ENCODE data around the gene EIF6.

EIF6 gene

DNA sequence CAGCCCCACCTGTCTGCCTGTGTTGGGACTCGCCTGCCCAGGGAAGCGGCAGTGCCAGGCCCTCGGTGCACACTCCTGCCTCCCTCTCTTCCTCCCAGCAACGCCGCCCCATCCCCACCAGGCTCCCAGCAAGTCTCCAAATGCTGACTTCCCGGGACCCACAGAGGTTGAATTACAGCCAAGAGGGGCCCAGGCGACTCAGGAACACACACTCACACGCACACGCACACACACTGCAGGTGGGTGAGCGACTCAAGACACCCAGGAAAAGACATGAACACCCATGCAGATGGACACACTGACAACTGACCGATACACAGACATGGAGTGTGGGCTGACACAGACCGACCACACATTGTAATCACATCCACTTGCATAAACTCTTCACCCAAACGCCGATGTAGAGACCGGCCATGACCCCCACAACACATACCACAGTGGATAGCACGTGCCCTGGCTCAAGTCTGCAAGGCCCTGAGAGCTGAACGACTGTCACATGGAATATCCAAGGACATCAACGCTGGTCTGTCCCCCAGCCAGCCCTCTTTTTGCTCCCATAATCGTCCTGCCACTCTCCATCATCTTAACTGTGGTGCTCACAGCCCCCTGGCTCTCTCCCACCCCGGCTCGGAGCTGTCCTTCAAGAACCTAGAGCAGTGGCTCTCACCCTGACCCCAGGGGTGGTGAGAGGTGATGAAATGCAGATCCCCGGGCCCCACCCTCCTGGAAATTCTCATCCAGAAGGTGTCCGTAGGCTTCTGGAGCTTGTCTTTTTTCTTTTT lies 8.1 kb upstream of the EIF6 start:
- no peak for FAIRE-seq

DNA sequence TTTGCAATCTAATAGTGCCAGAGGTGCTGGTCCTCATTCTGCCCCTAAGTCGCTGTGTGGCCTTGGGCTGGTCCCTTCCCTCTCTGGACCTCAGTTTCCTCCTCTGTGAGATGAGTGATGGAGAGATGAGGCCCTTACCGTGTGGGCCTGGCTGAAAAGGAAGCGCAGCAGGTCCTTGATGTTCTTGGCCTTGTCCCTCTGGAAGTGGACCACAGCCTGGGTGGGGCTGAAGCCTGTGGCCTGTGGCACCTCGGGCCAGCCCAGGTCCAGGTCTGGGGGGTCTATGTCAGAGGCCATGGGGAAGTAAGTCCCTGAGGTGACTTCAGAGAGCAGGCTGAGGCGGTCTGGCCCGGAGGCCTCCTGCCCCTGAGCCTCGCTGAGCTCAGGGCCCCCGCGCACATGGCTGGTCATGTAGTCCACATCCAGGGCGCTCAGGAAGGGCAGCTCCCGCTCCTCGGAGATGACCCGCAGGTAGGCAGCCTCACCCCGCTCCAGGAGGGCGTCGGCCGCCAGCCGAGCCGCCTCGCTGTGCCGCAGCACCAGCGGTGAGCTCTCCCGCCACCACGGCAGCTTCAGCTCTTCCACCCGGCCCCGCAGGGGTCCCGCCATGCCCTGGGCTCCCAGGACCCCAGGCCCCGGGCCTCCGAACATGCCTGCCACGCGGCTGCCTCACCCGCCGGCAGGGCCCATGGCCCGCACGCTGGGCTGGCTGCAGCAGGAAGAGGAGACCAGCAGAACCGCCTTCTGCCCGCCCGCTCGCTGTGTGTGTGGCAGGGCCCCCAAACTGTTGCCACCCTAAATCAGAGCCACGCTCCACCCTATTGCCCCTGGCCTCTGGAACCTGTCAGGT lies 7.3 kb upstream of the EIF6 start, which contains the start of gene FAM83C:
Gene FAM83C, minus strand, starts transcription at position 772 of the 850 bp plus-strand sequence. Its CDS starts 121 bp downstream, at position 651.
- FAIRE-seq: no peak

DNA sequence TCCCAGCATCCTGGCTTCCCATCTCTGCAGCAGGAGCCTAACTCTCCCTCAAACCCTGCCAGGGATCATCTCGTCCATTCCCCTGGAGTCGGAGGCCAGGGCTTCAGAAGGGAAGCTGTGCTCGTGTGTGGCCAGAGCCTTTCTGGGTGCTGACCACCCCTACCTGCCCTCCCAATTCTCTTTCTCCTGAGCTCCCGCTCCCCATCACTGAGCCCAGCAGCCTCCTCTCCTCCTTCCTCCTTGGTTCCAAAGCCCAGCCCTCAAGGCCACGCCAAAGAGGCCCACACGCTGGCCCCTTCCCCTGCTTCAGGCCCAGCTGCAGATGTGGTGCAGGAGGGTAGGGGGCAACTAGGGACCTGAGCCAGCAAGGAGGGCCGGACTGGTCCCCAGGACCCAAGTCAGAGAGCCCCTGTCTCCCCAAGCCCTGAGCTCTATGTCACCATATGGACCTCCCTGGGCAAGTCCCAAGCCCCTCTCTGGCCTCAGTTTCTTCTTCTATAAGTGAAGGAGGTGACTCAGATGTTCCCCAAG lies 6.4 kb upstream of the EIF6 start:
- FAIRE-seq: no peak

DNA sequence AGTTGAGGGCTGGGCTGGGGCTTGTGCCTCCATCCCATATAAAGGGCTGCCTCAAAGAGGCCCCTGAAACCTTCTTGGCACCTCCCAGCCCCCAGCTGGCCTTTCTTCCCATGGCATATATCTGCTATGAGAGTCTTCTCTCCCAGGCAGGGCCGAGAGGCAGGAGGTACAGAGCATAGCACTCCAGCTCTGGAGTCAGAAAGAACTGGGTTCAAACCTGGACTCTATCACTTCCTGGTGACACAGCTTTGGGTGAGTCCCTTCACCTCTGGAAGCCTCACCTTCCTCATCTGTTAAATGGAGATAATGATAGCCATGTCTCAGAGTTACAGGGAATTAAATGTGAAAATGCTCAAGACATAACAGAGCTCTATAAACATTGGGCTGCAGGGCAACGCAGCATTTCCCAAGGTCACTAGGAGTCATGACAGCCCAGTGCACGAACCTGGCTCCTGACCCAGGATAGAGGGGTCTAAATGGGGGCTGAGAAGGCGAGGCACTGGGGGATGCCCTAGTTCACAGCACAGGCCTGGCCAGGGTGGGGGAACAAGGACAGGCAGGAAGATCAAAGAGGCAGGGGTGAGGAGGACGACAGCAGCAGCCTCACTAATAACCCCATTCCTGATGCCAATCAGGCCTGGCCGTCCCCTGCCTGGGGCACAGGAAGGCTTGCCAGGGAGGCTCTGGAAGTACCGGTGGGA lies 5.8 kb upstream of the EIF6 start:
- FAIRE-seq: no peak

DNA sequence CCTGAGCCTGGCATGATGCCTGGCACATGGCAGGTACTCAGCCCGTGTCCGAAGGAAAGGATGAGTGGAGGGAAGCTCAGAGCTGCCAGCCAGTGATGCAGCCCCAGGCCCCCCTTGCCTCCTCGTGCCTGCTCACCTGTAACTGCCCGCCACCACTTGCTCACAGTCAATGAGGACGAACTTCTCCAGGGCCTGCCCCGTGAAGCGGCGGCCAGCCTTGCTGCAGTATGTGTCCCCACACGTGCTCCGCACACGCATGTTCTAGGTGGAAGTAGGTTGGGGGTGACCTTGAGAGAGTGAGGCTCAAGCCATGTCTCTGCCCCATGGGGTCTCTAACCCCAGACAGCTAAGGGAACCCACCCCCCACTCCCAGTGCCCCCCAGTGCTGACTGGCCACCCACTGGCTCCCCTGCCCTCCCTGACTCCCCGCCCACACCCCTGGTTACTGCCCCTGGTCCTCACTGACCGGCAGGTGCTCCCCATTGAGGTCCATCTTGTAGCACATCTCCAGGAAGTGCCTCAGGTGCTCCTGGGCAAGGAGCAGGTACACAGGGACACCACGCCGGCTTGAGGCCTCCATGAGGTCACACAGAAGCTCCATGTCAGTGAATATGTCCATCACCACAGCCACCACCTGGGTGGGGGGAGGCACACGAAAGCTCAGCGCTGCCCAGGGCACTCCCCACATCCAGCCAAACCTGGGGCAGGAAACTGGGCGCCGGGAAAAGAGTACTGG lies 3.9 kb upstream of the EIF6 start:
- FAIRE-seq: no peak

DNA sequence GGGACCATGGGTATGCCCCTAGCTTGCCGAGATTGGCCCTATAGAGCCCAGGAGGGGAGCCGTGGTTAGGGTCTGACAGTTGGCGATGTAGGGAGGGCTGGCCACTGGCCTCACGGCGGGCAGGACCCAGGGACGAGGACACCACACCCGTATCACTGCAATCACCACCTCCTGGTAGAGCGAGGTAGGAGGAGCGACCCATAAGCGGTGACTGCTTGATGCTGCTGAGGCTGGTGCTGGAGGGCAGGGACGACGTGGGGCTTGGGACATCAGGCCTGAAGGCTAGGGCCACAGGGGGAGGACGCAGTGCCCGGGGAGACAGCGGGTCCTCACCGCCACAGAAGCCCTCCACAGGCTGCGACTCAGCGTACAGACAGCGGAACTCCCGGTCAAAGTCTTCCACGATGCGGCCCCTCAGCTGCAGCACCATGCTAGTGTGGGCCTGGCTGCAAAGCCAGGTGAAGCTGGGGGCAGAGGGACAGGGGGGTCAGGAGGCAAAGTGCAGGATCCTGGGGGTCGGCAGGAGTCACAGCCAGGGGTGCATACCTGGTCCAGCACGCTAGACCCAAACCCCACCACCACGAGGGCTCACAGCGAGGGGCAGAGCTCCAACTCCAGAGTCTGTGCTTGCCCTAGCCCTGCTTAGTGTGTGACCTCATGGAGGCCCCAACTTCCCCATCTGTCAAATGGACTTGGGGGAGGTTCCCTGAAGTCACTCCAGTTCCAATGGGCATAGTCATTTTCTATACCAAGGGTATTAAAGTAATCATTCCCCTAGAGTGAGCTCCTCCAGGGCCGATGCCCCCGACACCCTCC lies 3.1 kb upstream of the EIF6 start:
- no peak for FAIRE-seq

DNA sequence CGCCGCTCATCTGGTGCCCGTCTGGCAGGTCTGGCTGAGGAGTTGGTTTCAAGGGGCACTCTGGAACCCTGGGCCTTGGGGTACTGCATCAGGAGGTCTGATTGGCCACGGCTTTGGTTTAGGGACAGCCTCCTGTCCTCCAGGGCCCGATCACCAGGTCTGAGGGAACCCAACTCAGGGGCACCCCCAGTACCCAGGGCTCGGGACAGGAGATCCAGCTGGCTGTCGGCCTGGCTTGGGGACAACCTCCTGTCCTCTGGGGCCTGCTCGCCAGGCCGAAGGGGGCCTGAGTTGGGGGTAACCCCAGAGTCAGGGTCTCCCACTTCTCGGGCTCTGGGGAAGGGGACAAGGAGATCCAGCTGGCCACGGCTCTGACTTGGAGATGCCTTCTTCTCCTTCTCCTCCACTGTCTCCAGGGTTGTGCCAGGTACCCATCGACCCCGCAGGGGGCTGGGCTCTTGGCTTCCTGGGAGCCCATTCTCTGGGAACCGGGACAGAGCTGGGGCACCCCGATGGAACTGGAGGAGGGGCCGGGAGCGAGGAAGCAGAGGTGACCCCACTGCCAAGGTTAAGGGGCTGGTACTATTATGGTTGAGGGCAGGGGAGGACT lies 2.4 kb upstream of the EIF6 start:
- FAIRE-seq: no peak

DNA sequence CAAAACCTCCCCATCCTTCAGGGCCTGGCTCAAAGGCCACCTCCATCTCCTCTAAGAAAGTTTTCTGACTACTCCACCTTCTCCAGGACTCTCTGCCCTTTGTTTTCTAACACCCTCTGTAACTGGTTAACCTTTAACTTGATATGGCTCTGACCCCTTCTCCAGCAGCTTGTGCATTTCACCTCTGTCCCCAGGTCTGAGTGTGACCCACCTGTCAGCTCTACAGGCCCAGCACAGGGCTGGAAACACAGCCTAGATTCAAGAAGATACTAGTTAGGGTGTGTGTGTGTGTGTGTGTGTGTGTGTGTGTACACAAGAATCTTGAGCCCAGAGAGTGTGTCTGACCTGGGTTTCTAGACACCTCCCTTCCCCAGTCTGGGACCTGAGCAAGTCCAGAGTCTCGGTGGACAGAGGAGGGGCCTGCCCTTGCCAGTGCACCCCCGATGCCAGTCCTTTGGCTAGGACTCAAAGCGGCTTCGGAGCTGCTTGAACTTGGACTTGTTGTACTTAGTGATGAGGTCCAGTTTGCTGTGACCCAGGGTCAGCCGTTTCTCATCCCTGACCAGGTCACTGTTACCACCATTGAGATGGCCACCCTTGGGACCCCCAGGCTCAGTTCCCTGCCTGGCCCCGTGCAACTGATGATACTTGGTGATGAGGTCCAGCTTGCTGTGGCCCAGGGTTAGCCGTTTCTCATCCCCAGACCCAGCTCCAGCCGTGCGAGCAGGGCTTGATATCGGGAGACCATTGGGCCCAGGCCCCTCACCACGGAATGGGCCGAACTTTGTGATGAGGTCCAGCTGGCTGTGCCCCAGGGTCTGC lies 1.7 kb upstream of the EIF6 start:
- FAIRE-seq: no peak

DNA sequence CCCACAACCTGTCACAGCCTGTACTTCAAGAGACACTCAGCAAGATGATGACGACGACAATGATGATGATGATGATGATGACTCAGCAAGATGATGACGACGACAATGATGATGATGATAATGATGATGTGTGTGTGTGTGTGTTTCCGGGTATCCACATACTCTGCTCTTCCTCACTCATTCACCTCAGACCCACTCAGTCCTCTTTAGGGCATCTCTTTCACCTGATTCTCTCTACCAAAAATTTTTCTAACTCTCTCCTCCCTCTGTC lies 1.2 kb upstream of the EIF6 start:
- FAIRE-seq: no peak

DNA sequence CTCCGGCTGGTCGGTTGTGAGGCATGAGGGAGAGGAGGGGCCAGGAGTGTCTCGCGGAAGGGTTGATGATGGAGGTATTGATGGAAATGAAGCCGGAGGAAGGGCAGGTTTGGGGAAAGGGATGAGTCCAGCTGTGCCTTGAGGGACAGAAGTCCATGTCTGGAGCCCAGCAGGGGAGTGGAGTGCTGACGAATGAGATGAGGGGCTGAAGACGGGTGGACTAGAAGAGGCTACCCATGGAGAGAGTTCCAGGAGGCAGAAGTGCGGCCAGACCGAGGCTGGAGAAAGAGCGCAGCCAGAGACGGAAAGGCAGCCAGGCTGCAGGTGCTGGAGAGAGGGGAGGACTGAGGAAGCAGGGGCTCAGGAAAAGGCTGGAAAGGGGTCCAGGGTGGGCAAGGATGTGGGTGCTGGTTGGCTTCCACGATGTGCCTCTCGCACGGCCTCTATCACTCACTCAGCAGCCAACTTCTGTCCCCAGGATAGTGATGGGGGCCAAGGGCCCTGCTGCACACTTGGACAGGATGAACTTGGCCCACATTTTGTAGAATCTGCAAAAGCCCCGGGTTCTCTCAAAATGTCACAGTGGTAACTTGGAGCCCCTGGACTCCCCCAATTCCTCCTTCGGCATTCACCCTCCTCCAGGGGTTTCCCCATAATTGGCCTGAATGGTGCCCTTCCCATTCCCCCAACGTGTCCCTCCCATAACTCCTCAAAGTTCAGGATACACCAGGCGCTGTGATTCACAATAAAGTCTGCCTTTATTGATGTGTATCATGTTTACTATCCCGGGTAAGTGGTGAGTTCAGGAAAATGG lies 627 bp upstream of the EIF6 start:
- no peak for FAIRE-seq

DNA sequence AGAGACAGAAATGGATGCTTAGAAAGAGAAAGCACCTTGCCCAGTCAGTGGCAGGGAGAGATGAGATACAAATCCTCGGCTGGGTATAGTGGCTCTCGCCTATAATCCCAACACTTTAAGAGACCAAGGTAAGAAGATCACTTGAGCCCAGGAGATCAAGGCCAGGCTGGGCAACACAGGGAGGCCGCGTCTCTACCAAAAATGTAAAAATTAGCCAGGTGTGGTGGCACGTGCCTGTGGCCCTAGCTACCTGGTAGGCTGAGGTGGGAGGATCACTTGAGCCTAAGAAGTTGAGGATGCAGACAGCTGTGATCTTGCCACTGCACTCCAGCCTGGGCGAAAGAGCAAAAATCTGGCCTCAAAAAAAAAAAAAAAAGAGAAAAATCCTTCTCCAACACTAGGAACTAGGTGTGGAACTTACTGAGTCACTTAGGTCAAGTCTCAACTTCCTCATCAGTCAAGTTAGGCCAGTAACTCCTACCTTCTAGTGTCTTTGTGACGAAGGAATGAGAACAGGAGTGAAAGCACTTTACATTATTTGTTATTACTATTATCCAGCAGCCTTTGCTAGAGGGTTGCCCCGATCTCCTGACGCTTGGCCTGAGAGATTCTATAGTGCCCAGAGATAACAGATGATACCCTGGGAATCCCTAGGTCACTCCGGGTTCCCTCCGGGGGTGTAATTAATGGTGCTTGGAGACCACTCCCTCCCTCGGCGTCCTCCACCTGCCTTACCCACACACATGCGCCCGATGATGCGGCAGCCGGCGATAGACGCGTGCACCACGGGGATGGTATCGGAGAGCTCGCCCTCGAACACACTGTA lies 918 bp downstream of the EIF6 start:
- no peak for FAIRE-seq

DNA sequence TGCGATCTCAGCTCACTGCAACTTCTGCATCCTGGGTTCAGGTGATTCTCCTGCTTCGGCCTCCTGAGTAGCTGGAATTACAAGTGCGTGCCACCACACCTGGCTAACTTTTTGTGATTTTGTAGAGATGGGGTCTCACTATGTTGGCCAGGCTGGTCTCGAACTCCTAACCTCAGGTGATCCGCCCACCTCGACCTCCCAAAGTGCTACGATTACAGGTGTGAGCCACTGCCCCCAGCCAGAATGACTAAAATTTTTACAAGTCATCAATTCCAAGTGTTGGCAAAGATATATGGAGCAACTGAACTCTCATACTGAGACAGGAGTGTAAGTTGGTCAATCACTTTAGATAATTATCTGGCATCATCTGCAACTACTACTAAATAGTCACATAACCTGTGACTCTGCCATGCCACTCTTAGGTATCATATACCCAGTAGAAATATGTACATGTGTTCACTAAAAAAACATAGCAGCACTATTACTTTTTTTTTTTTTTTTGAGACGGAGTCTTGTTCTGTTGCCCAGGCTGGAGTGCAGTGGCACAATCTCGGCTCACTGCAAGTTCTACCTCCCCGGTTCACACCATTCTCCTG lies 3.0 kb downstream of the EIF6 start:
- FAIRE-seq: no peak

DNA sequence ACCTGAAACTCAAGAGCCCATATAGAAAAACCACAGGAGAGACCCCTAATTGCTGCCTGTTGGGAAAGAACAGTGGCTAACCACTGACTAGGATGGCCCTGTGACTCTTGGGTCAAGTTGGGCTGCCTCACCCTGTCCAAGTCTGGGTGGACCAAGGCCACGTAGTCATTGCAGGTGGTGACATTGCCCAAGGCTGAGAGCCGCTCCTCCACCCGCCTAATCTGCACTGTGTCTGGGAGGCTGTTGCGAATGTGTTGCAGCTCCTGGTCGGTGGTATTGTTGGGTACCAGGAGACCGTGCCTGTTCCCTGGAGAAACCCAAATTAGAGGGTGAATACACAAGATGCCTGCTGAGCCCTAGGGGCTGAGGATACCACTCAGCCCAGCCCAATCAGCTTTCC lies 4.0 kb downstream of the EIF6 start:
- FAIRE-seq: no peak

DNA sequence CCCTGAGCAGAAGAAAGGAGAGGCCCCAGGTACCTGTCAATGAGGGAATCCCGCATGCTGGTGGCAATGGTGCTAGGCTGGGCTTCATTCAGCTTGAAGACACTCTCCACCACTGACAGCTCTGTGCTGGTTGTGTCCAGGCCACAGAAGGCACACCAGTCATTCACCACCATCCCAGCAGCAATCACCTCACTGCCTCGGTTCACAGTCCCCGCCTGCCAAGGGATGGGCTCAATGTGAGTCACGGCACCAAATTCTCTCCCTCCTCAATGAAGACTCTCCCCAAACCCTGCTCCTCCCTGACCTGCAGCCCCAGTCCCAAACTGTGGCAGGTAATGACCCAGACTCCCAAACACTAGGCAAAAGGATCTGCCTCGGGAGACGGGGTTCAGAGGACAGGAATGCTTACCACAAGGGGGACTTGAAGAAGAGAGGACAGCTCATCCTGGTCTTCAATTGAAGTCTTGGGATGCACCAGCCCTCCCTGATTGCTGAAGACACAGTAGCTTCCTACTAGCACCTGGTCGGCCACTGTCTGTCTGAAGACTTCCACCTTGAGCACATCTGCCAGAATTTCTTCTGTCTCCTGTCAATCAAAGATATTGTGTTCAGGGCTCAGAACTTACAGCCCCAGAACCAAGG lies 4.9 kb downstream of the EIF6 start:
- no peak for FAIRE-seq

DNA sequence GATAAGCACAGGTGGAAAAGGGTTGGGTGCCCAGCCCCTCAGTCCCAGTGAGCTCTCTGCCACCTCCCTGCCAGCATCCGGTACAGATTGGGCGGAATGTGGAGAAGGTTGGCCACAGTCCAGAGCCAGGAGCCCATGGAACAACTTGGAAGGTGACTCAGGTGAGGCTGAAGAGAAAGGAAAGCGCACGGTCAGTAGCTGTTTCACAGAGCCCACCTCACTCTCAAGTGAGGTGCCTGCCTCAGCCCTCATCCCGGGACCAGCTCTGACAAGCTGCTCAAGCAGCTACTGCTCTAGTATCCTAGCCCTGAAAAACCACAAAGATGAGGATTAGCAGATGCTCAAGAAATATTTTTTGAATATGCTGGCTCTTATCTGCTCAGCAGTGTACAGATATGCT lies 5.5 kb downstream of the EIF6 start:
- FAIRE-seq: no peak

DNA sequence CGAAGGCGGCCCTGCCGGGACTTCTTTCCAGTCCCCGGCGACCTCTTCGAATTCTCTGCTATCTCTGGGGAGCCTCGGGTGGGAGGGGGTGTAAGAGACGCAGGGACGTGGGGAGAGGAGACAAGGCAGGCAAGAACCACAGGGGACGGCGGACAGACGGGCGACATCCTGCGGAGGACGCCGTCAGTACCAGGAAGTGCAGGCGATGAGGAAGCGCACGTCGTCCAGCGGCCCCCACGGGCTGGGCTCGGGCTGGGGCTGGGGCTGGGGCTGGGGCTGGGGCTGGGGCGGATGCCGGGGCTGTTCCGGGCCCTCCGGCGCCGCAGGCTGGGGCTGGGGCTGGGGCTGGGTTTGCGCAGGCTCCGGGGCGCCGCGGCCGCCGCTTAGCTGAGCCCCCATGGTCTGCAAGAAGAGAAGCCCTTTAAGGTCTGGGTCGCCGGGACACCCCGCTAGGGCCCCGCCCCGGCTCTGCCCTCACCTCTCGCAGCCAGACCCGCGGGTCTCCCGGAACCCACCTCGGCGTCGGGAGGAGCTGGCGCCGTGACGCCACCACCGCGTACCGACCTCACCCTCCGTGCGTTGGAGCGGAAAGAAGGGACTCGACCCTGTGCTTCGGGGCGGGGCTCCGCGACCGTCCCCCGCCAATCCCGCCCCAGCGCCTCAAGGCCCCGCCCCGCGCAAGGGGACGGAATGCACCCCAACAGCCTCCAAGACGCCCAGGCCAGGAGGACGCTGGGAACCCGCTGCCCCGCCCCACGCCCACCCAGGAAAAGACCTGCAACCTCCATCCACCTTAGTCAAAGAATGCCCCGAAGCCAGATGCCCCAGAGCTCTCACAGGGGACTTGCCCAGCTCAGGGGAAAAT lies 6.8 kb downstream of the EIF6 start, which contains the start of gene MMP24OS:
Gene MMP24OS, minus strand, starts transcription at position 592 of the 865 bp plus-strand sequence. Its CDS starts 193 bp downstream, at position 399.
- no peak for FAIRE-seq

DNA sequence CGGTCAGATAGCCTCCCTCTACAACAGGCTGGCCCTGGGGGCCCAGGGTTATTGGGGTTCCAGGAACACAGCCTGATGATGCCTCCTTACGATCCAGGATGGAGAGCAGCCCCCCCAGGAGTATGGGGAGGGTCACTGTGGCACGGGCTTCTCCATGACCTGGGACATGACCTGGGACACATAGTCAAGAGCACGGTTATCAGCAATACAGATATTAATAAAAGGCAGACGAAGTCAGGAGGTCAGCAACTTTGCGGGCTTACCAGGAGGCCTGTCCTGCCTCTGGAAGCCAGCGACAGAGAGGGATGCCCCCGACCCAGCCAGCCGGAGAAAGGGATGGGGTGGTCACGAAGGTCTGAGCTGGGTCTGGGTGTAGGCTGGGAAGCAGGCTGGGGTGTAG lies 7.4 kb downstream of the EIF6 start:
- FAIRE-seq: no peak

All from islet of Langerhans (tissue), 1 donor.